Upper lobe of left lung (tissue), 6 donors: ENCODE data around the gene ELP5. TPM values are rescaled to one million over a fixed set of nuclear protein-coding genes. Genes with fewer than 3 reads are reported as not detected.

Source experiments
- ATAC-seq, 2 donors: fragments of 200-7000 bp; cut with Tn5 transposase; one replicate each; pipeline ENCODE4 v1.9.1; 2022; ENCODE audit warnings: mild to moderate bottlenecking in 2 of 2, moderate library complexity in 2 of 2; ENCODE audit not compliant: low FRiP score in 2 of 2
- DNase-seq, 2 donors: peaks; one replicate each; pipeline ENCODE4 v3.0.0-alpha.2; 2019 to 2020
- H3K27ac ChIP-seq, 4 donors: fragments of 200-600 bp; sonication (generic); one replicate each; pipeline ENCODE4 v1.5.1; 2016 to 2019
- H3K27me3 ChIP-seq, 4 donors: fragments of 200-600 bp; sonication (generic); one replicate each; pipeline ENCODE4 v1.5.1; 2017 to 2019
- H3K36me3 ChIP-seq, 4 donors: fragments of 200-600 bp; sonication (generic); one replicate each; pipeline ENCODE4 v1.5.1; 2016 to 2019
- H3K4me1 ChIP-seq, 4 donors: fragments of 200-600 bp; sonication (generic); one replicate each; pipeline ENCODE4 v1.5.1; 2018 to 2019
- H3K4me3 ChIP-seq, 4 donors: fragments of 200-600 bp; sonication (generic); one replicate each; pipeline ENCODE4 v1.5.1; 2017 to 2019; ENCODE audit warnings: mild to moderate bottlenecking in 2 of 4, moderate library complexity in 1 of 4
- H3K9me3 ChIP-seq, 4 donors: fragments of 200-600 bp; sonication (generic); one replicate each; pipeline ENCODE4 v1.5.1; 2018 to 2019
- EP300 ChIP-seq, 4 donors: sonication (generic); formaldehyde crosslinking; IDR thresholded peaks; one replicate each; pipeline ENCODE4 v1.5.1; 2017; ENCODE audit warnings: antibody characterized with exemption in 4 of 4, control low read depth in 2 of 4
- POLR2A ChIP-seq, 4 donors: fragments of 450-650 bp; IDR thresholded peaks; one replicate each; pipeline ENCODE4 v1.5.1; 2016 to 2017; ENCODE audit warnings: antibody characterized with exemption in 4 of 4, mild to moderate bottlenecking in 2 of 4
- POLR2AphosphoS5 ChIP-seq, 2 donors: sonication (generic); formaldehyde crosslinking; IDR thresholded peaks; one replicate each; pipeline ENCODE4 v1.5.1; 2017; ENCODE audit warnings: antibody characterized with exemption in 2 of 2
- WGBS, 2 donors: methylation state at CpG; one replicate each; pipeline ENCODE4 v1.1.5; 2017 to 2018; 5-methylcytosine and 5-hydroxymethylcytosine counted together
- total RNA-seq, 6 donors: library from RNA; depleted of rRNA in 4 of 6; stranded (reverse); fragments of >200 nt in 4 of 6; gene quantifications; one replicate each; pipeline versions ENCODE4 v1.1.0 to v1.2.1, GENCODE V29; 2016 to 2021
- TF ChIP-seq, protein P1 (sequence below), 6 experiments: fragments of 450-650 bp in 4 of 6; fragments of 200-600 bp in 2 of 6; sonication (generic) in 2 of 6; IDR thresholded peaks; one replicate each; pipeline ENCODE4 v1.5.1; 2016 to 2019; ENCODE audit warnings: antibody characterized with exemption in 6 of 6
- donor health status: DM: no; HTN: no; CAD: no; lungs with moderate emphysema.
- donor health status: DM: no; HTN: yes; CAD: no; lungs with severe emphysema.

The ELP5 gene
- total RNA-seq, 6 donors from 2014 or later = 5.2 to 36.3 (median 21.0) TPM

DNA sequence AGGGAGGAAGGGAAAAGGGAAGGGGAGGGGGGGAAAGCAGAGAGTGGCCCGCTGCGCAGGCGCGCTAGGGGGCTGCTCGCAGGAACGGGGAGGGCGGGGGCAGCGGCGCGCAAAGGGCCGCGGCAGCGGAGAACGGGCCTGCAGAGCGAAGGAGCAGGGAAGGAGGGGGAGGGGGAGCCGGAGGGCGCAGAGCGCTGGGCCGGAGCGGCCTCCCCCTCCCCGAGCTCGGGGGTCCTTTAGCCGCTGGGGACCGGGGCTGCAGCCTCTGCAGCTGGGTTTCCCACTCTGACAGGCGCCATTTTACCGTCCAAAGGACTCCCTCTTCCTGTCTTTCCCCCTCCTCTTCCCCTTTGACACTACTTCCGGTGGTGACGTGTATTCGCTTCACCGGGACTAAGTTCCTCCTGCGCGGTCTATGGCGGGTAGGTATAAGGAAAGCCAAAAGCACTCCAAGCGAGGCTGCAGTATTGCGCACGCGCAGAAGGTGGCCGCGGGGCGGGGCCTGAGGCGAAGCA lies 297 bp upstream of the ELP5 start, which contains the start of gene CTDNEP1:
Gene CTDNEP1, minus strand, starts transcription at position 74 of the 515 bp plus-strand sequence. CDS start 438 bp downstream, outside the sequence.
- ATAC-seq = peak; percentile 96
- peak; percentile 99 for DNase-seq
- Histone ChIP-seq H3K27ac (peak within 1 kb of the TSS; percentile 97 to 100 (median 99)), H3K27me3 (no peaks in the 10 kb centered on the region), H3K4me3 (peak within 1 kb of the TSS; percentile 92 to 100 (median 97)), H3K9me3 (no peaks in the 10 kb centered on the region), H3K4me1 (peaks cover 31 to 37% (median 33%) of the 10 kb centered on the region in 4 donors), H3K36me3 (peaks cover 5 to 32% (median 23%) of the 10 kb centered on the region in 4 donors)
- TF ChIP-seq, protein P1, sequence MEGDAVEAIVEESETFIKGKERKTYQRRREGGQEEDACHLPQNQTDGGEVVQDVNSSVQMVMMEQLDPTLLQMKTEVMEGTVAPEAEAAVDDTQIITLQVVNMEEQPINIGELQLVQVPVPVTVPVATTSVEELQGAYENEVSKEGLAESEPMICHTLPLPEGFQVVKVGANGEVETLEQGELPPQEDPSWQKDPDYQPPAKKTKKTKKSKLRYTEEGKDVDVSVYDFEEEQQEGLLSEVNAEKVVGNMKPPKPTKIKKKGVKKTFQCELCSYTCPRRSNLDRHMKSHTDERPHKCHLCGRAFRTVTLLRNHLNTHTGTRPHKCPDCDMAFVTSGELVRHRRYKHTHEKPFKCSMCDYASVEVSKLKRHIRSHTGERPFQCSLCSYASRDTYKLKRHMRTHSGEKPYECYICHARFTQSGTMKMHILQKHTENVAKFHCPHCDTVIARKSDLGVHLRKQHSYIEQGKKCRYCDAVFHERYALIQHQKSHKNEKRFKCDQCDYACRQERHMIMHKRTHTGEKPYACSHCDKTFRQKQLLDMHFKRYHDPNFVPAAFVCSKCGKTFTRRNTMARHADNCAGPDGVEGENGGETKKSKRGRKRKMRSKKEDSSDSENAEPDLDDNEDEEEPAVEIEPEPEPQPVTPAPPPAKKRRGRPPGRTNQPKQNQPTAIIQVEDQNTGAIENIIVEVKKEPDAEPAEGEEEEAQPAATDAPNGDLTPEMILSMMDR (IDR thresholded peaks at IDR 0.05) = no peak
- TF ChIP-seq POLR2AphosphoS5 (IDR thresholded peaks at IDR 0.05) (peak; percentile 66 to 83), EP300 (IDR thresholded peaks at IDR 0.05) (no peak), POLR2A (IDR thresholded peaks at IDR 0.05) (peak in 3 of 4 donors; percentile 22 to 77 (median 73))
- WGBS, 2 donors = 0% methylated on average over 14 to 40 of the region's 41 CpGs

DNA sequence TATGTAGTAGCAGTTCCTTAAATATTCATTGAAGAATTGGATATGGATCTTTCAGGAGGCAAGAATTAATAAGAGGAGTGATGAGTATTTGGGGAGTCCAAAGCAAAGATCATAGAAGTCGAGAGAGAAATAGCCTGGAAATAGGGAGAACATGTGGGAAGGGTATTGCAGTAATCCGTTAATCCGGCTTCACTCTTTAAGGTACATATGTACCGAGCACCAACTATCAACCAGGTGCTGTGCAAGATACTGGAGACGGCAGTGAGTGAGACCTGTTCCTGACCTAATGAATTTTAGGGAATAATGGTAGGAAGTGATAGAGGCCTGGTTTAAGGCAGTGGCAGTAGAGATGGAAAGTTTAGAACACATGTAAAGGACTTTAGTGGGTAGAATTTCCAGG lies 1.1 kb downstream of the ELP5 start:
- Histone ChIP-seq H3K4me3 (peak overlapping the region in 3 of 4 donors; percentile 92 to 98 (median 96)), H3K27ac (peak overlapping the region; percentile 97 to 100 (median 99))
- 67% methylated on average over 5 of the region's 5 CpGs for WGBS, 2 donors

DNA sequence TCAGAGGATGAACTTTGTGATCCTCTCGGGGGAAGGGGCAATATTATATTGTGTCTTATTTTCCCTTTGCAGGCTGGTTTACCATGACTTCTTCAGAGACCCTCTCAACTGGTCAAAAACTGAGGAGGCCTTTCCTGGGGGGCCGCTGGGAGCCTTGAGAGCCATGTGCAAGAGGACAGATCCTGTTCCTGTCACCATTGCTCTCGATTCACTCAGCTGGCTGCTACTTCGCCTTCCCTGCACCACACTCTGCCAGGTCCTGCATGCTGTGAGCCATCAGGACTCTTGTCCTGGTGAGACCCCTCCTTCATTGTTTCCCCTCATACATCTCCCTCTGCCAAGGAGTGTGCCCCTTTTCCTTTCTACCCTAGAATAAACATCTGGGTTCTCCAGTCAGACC lies 2.5 kb downstream of the ELP5 start:
- Histone ChIP-seq H3K27ac (no peak overlapping the region), H3K27me3 (no peaks in the 10 kb centered on the region), H3K9me3 (no peaks in the 10 kb centered on the region), H3K4me3 (no peak overlapping the region), H3K4me1 (peaks cover 21 to 37% (median 31%) of the 10 kb centered on the region in 4 donors), H3K36me3 (peaks cover 11 to 55% (median 39%) of the 10 kb centered on the region in 4 donors)
- WGBS, 2 donors = 89 to 95% methylated on average over 4 of the region's 4 CpGs
- no peak for ATAC-seq
- no peak for TF ChIP-seq EP300 (IDR thresholded peaks at IDR 0.05)
- no peak for TF ChIP-seq POLR2A (IDR thresholded peaks at IDR 0.05)
- TF ChIP-seq POLR2AphosphoS5 (IDR thresholded peaks at IDR 0.05) = no peak
- TF ChIP-seq, protein P1 (IDR thresholded peaks at IDR 0.05) = no peak
- DNase-seq = no peak

More for the DNA sequence above, 1.1 kb downstream of the ELP5 start:
- no peaks in the 10 kb centered on the region for H3K9me3 ChIP-seq
- TF ChIP-seq POLR2A (IDR thresholded peaks at IDR 0.05) = no peak
- TF ChIP-seq POLR2AphosphoS5 (IDR thresholded peaks at IDR 0.05) = no peak
- no peak for TF ChIP-seq EP300 (IDR thresholded peaks at IDR 0.05)
- TF ChIP-seq, protein P1 (IDR thresholded peaks at IDR 0.05) = no peak
- no peak for ATAC-seq
- peaks cover 31 to 37% (median 33%) of the 10 kb centered on the region in 4 donors for H3K4me1 ChIP-seq
- H3K27me3 ChIP-seq = no peaks in the 10 kb centered on the region
- H3K36me3 ChIP-seq = peaks cover 11 to 41% (median 32%) of the 10 kb centered on the region in 4 donors
- no peak for DNase-seq

DNA sequence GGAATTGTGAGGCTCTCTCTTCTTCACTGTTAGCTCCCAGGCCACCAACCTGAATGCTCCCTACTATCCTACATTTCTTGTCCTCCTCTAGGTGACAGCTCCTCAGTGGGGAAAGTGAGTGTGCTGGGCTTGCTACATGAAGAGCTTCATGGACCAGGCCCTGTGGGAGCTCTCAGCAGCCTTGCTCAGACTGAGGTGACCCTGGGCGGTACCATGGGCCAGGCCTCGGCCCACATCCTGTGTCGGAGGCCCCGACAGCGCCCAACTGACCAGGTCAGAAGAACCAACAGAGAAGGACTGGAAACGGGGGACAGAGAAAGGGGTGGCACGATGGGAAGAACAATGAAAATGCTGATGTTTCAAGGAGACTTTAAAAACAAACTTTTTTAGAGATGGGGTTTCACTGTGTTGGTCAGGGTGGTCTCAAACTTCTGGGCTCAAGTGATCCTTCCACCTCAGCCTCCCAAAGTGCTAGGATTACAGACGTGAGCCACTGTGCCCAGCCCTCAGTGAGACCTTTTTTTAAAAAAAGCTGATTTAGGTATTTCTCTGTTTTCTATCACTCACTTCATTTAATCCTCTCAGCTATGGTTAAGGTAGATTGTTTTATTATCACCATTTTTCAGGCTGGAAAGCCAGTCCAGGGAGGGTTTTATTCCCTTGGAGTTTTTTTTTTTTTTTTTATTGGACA lies 4.9 kb downstream of the ELP5 start:
- H3K27ac ChIP-seq = no peak overlapping the region
- peaks cover 11 to 59% (median 40%) of the 10 kb centered on the region in 4 donors for H3K36me3 ChIP-seq
- H3K4me1 ChIP-seq = peaks cover 19 to 46% (median 32%) of the 10 kb centered on the region in 4 donors
- DNase-seq (peak in 1 of 2 donors; percentile 65), ATAC-seq (no peak)
- TF ChIP-seq EP300 (IDR thresholded peaks at IDR 0.05) (no peak), POLR2A (IDR thresholded peaks at IDR 0.05) (no peak), POLR2AphosphoS5 (IDR thresholded peaks at IDR 0.05) (no peak)
- TF ChIP-seq, protein P1 (IDR thresholded peaks at IDR 0.05) = no peak
- H3K9me3 ChIP-seq = no peaks in the 10 kb centered on the region
- no peak overlapping the region for H3K4me3 ChIP-seq
- peaks cover 0 to 8% (median 3%) of the 10 kb centered on the region in 4 donors for H3K27me3 ChIP-seq
- 86 to 88% methylated on average over 8 of the region's 8 CpGs for WGBS, 2 donors
